ENCODE data around the gene HTR2C.
A peak's percentile ranks its signal among the peaks of the same experiment; 100 is the strongest.
"Not testable (repeated sequence)": the region's sequence is repeated elsewhere in the genome, so short reads cannot be mapped to it uniquely, and the experiment has no call there.

Gene HTR2C

GRCh38 chrX:114584983-114585842 is 1.3 kb downstream of the HTR2C start:
- no peak overlapping the region for H3K4me3 ChIP-seq (ENCODE audit: low read depth, low read length)
- no peak for TF ChIP-seq CTCF (IDR thresholded peaks at IDR 0.05; ENCODE audit: low read depth, low read length)

GRCh38 chrX:114591121-114591520 is 7.2 kb downstream of the HTR2C start:
- TF ChIP-seq CTCF (IDR thresholded peaks at IDR 0.05; ENCODE audit: low read depth, low read length): no peak

GRCh38 chrX:114599305-114599704 is 15.4 kb downstream of the HTR2C start:
- no peak overlapping the region for H3K4me3 ChIP-seq (ENCODE audit: low read depth, low read length)
- no peak for TF ChIP-seq CTCF (IDR thresholded peaks at IDR 0.05; ENCODE audit: low read depth, low read length)

More at GRCh38 chrX:114591121-114591520, 7.2 kb downstream of the HTR2C start:
- no peak overlapping the region for H3K4me3 ChIP-seq (ENCODE audit: low read depth, low read length)

GRCh38 chrX:114599911-114600310 is 16.0 kb downstream of the HTR2C start:
- no peak overlapping the region for H3K4me3 ChIP-seq (ENCODE audit: low read depth, low read length)
- no peak for TF ChIP-seq CTCF (IDR thresholded peaks at IDR 0.05; ENCODE audit: low read depth, low read length)

- not testable (repeated sequence) for H3K4me3 ChIP-seq (ENCODE audit: low read depth, low read length)
Measured at GRCh38 chrX:114606619-114607018, 22.7 kb downstream of the HTR2C start.

GRCh38 chrX:114611018-114611619 is 27.2 kb downstream of the HTR2C start:
- peak; percentile 71; the same call in 1 of the 2 replicates for TF ChIP-seq CTCF (IDR thresholded peaks at IDR 0.05; ENCODE audit: low read depth, low read length)
- H3K4me3 ChIP-seq (ENCODE audit: low read depth, low read length): no peak overlapping the region

- TF ChIP-seq CTCF (IDR thresholded peaks at IDR 0.05; ENCODE audit: low read depth, low read length): no peak
Measured at GRCh38 chrX:114615765-114616164, 31.9 kb downstream of the HTR2C start.

More at GRCh38 chrX:114615765-114616164, 31.9 kb downstream of the HTR2C start:
- no peak overlapping the region for H3K4me3 ChIP-seq (ENCODE audit: low read depth, low read length)

Measured in WI38 (cell line).